DND-41 (cell line): ENCODE measurements around the gene BCAP29.

Source experiments
- ATAC-seq: fragments of 200-7000 bp; cut with Tn5 transposase; 3 replicates; pipeline ENCODE4 v1.9.1; 2021; ENCODE audit warnings: low read depth; ENCODE audit not compliant: insufficient read depth
- DNase-seq: peaks from one replicate; pipeline ENCODE4 v3.0.0-alpha.2; 2020
- H2AFZ ChIP-seq: 2 replicates; pipeline ENCODE4 v1.6.0; 2012; ENCODE audit warnings: low read depth, low read length
- H3K27ac ChIP-seq: 2 replicates; pipeline ENCODE4 v1.5.1; 2012; ENCODE audit warnings: low read length, inconsistent platforms
- H3K27me3 ChIP-seq: fragments of 200-600 bp; sonication (generic); 2 replicates; pipeline ENCODE4 v1.6.0; 2012; ENCODE audit warnings: low read length, mild to moderate bottlenecking, inconsistent platforms; ENCODE audit not compliant: insufficient read depth, poor library complexity
- H3K36me3 ChIP-seq: 2 replicates; pipeline ENCODE4 v1.5.1; 2012; ENCODE audit warnings: low read length, inconsistent platforms; ENCODE audit not compliant: insufficient read depth
- H3K4me1 ChIP-seq: 2 replicates; pipeline ENCODE4 v1.5.1; 2012; ENCODE audit warnings: mild to moderate bottlenecking, low read length; ENCODE audit not compliant: insufficient read depth
- H3K4me2 ChIP-seq: 2 replicates; pipeline ENCODE4 v1.6.0; 2012; ENCODE audit warnings: mild to moderate bottlenecking, moderate library complexity, low read length, inconsistent platforms; ENCODE audit not compliant: insufficient read depth
- H3K4me3 ChIP-seq, 2 experiments: fragments of 200-600 bp in 1 of 2; shearing (Covaris generic) in 1 of 2; 2 replicates each; pipeline ENCODE4 v1.5.1; 2012 to 2016; ENCODE audit warnings: inconsistent platforms in 2 of 2, low read length in 2 of 2, mild to moderate bottlenecking in 2 of 2, low read depth in 1 of 2, moderate library complexity in 1 of 2
- H3K79me2 ChIP-seq: 2 replicates; pipeline ENCODE4 v1.6.0; 2012; ENCODE audit warnings: low read length, inconsistent platforms; ENCODE audit not compliant: insufficient read depth
- H3K9ac ChIP-seq: 2 replicates; pipeline ENCODE4 v1.6.0; 2012; ENCODE audit warnings: low read depth, mild to moderate bottlenecking, inconsistent platforms, low read length, moderate library complexity
- H3K9me3 ChIP-seq: 2 replicates; pipeline ENCODE4 v1.5.1; 2012; ENCODE audit warnings: low read length, moderate library complexity, mild to moderate bottlenecking, inconsistent platforms; ENCODE audit not compliant: insufficient read depth, severe bottlenecking
- H4K20me1 ChIP-seq: 2 replicates; pipeline ENCODE4 v1.6.0; 2012; ENCODE audit warnings: low read length; ENCODE audit not compliant: insufficient read depth
- EZH2 ChIP-seq: IDR thresholded peaks from 3 replicates; pipeline ENCODE4 v1.6.1; 2012; ENCODE audit warnings: borderline replicate concordance, low read depth, mild to moderate bottlenecking, moderate library complexity, low read length, inconsistent platforms; ENCODE audit not compliant: severe bottlenecking
- TF ChIP-seq, protein P1 (sequence below): IDR thresholded peaks from 2 replicates; pipeline ENCODE4 v1.5.1; 2012; ENCODE audit warnings: borderline replicate concordance, low read length, moderate library complexity, mild to moderate bottlenecking; ENCODE audit not compliant: poor library complexity, severe bottlenecking; ENCODE audit errors: extremely low read depth

Gene BCAP29

DNA sequence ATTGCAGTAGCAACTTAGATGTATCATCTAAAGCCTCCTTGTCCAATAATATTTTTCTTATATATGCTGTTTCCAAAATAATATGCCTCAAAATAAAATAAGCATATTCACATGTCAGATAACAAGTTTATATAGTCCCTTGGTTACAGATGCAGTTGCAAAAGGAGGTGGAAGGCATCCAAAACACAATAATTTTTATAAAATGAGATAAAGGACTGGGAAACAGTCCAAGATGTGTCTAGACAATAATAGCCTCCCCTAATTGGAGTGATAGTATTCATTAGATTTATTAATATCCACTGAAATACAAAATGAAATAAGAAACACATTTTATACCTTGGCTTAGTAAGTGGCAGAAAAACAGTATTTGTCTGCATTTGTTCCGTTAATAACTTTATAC lies 30.3 kb downstream of the BCAP29 start:
- Histone ChIP-seq H3K4me3 (no peak overlapping the region), H3K79me2 (no peaks in the 10 kb centered on the region), H2AFZ (no peak overlapping the region), H3K27me3 (no peaks in the 10 kb centered on the region), H3K9me3 (no peaks in the 10 kb centered on the region), H3K9ac (no peak overlapping the region), H3K36me3 (peaks cover 32% of the 10 kb centered on the region; the same call in 1 of the 2 replicates), H3K4me1 (no peaks in the 10 kb centered on the region), H4K20me1 (no peaks in the 10 kb centered on the region), H3K4me2 (no peak overlapping the region), H3K27ac (no peak overlapping the region)
- TF ChIP-seq, protein P1, sequence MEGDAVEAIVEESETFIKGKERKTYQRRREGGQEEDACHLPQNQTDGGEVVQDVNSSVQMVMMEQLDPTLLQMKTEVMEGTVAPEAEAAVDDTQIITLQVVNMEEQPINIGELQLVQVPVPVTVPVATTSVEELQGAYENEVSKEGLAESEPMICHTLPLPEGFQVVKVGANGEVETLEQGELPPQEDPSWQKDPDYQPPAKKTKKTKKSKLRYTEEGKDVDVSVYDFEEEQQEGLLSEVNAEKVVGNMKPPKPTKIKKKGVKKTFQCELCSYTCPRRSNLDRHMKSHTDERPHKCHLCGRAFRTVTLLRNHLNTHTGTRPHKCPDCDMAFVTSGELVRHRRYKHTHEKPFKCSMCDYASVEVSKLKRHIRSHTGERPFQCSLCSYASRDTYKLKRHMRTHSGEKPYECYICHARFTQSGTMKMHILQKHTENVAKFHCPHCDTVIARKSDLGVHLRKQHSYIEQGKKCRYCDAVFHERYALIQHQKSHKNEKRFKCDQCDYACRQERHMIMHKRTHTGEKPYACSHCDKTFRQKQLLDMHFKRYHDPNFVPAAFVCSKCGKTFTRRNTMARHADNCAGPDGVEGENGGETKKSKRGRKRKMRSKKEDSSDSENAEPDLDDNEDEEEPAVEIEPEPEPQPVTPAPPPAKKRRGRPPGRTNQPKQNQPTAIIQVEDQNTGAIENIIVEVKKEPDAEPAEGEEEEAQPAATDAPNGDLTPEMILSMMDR = no peak
- TF ChIP-seq EZH2 = no peak
- DNase-seq (no peak), ATAC-seq (no peak)

DNA sequence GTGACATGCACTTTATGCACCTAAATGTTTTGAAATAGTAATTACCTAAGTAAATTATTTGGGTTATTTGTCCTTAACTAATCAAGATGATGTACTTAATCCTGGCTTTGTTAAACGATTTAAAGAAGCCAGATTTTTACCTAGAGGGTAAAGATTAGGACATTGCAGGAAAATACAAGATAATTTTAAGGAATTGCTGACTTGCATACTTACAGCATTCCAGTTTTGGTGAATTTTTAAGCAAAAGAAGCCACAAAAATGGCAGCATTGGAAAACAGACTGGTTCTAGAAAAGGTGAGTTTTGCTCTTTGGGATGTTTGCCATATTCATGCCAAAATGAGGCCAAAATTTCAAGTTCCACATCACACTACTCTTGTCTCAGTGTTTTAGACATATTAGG lies 33.4 kb downstream of the BCAP29 start:
- Histone ChIP-seq H3K27me3 (no peaks in the 10 kb centered on the region), H3K27ac (no peak overlapping the region), H3K4me1 (no peaks in the 10 kb centered on the region), H3K79me2 (no peaks in the 10 kb centered on the region), H2AFZ (no peak overlapping the region), H3K4me2 (no peak overlapping the region), H3K36me3 (peaks cover 43% of the 10 kb centered on the region), H4K20me1 (no peaks in the 10 kb centered on the region), H3K9me3 (no peaks in the 10 kb centered on the region), H3K4me3 (no peak overlapping the region), H3K9ac (no peak overlapping the region)
- DNase-seq (no peak), ATAC-seq (no peak)
- TF ChIP-seq, protein P1 = no peak
- TF ChIP-seq EZH2 = no peak

DNA sequence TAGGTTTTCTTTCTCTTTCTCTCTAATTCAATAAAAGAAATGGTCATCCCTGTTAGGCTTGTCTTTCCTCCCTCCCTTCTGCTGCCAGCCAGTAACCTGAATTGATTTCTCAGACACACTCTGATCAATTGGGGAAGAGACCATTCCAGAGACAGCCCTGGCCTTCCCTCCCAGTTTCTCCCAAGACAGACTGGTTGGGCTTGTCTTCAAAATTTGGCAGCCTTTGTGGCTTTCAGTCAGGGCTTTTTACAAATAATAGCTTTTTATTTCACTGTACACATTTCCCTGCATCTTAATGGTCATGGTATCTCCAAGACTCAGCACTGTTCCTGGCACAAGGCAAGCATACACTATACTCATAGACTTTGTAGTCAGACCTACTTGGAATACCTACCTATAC lies 33.9 kb downstream of the BCAP29 start:
- ATAC-seq (no peak), DNase-seq (no peak)
- Histone ChIP-seq H3K27me3 (no peaks in the 10 kb centered on the region), H3K4me2 (no peak overlapping the region), H2AFZ (no peak overlapping the region), H3K9ac (no peak overlapping the region), H3K4me3 (no peak overlapping the region), H3K4me1 (no peaks in the 10 kb centered on the region), H3K79me2 (no peaks in the 10 kb centered on the region), H3K27ac (no peak overlapping the region), H4K20me1 (no peaks in the 10 kb centered on the region), H3K9me3 (no peaks in the 10 kb centered on the region), H3K36me3 (peaks cover 40% of the 10 kb centered on the region)
- no peak for TF ChIP-seq EZH2
- TF ChIP-seq, protein P1 = no peak

DNA sequence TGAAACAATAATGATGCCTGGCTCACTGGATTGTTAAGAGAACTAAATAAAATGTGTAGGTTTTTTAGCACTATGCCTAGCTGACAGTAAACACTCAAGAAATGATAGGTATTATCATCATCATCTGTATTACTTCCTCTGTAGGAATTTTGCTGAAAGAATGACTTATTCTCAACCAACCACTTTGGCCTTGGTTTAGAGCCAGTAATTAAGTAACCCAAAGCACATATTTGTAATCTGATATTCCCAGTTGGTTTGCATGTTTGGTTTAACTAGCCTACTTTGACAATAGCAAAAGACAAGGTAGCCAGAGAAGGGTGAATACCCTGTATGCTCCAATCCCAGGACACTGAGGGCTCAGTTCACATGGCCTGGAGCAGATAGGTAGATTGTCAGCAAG lies 34.4 kb downstream of the BCAP29 start:
- H4K20me1 ChIP-seq = no peaks in the 10 kb centered on the region
- no peak overlapping the region for H3K4me3 ChIP-seq
- H3K4me1 ChIP-seq = no peaks in the 10 kb centered on the region
- no peaks in the 10 kb centered on the region for H3K79me2 ChIP-seq
- TF ChIP-seq, protein P1 = no peak
- TF ChIP-seq EZH2 = no peak
- H3K36me3 ChIP-seq = peaks cover 37% of the 10 kb centered on the region
- no peaks in the 10 kb centered on the region for H3K9me3 ChIP-seq
- no peak overlapping the region for H3K9ac ChIP-seq
- no peak for DNase-seq
- ATAC-seq = no peak
- no peak overlapping the region for H3K27ac ChIP-seq
- H2AFZ ChIP-seq = no peak overlapping the region
- H3K27me3 ChIP-seq = no peaks in the 10 kb centered on the region
- no peak overlapping the region for H3K4me2 ChIP-seq
